ENCODE results near the gene MEIOB.

The MEIOB gene

GRCh38 chr16:1908983-1909382 lies 37.0 kb upstream of the MEIOB start:
- intact Hi-C loops (cut with DNase I; ENCODE audit: low total_unique reads) = no loop called here
- Histone ChIP-seq H3K4me3 (no peak overlapping the region), H3K9me3 (no peaks in the 10 kb centered on the region), H3K27ac (no peak overlapping the region), H3K36me3 (no peaks in the 10 kb centered on the region), H3K27me3 (peaks cover 0 to 76% of the 10 kb centered on the region in 2 donors), H3K4me1 (no peaks in the 10 kb centered on the region)
- no peak for DNase-seq
- no peak for TF ChIP-seq CTCF (IDR thresholded peaks at IDR 0.05)

- intact Hi-C loops (cut with DNase I; ENCODE audit: low total_unique reads) = no loop called here
- no peaks in the 10 kb centered on the region for H3K36me3 ChIP-seq
- H3K9me3 ChIP-seq = no peaks in the 10 kb centered on the region
- H3K27ac ChIP-seq = no peak overlapping the region
- no peak for TF ChIP-seq CTCF (IDR thresholded peaks at IDR 0.05)
- H3K4me1 ChIP-seq = no peaks in the 10 kb centered on the region
- peaks cover 0 to 76% of the 10 kb centered on the region in 2 donors for H3K27me3 ChIP-seq
- H3K4me3 ChIP-seq = no peak overlapping the region
- no peak for DNase-seq
These were observed 36.2 kb upstream of the MEIOB start for GRCh38 chr16:1908184-1908583.

- H3K4me1 ChIP-seq = no peaks in the 10 kb centered on the region
- no peak for TF ChIP-seq CTCF (IDR thresholded peaks at IDR 0.05)
- intact Hi-C loops (cut with DNase I; ENCODE audit: low total_unique reads) = no loop called here
- peaks cover 0 to 81% of the 10 kb centered on the region in 2 donors for H3K27me3 ChIP-seq
- no peaks in the 10 kb centered on the region for H3K36me3 ChIP-seq
- H3K27ac ChIP-seq = no peak overlapping the region
- H3K9me3 ChIP-seq = no peaks in the 10 kb centered on the region
- no peak overlapping the region for H3K4me3 ChIP-seq
- no peak for DNase-seq
These were observed 35.4 kb upstream of the MEIOB start for GRCh38 chr16:1907226-1907860.

GRCh38 chr16:1906846-1907165 lies 34.8 kb upstream of the MEIOB start:
- H3K4me1 ChIP-seq = no peaks in the 10 kb centered on the region
- no peak for DNase-seq
- intact Hi-C loops (cut with DNase I; ENCODE audit: low total_unique reads) = no loop called here
- H3K27me3 ChIP-seq = peaks cover 0 to 75% of the 10 kb centered on the region in 2 donors
- H3K4me3 ChIP-seq = no peak overlapping the region
- TF ChIP-seq CTCF (IDR thresholded peaks at IDR 0.05) = no peak
- no peak overlapping the region for H3K27ac ChIP-seq
- no peaks in the 10 kb centered on the region for H3K36me3 ChIP-seq
- no peaks in the 10 kb centered on the region for H3K9me3 ChIP-seq

- intact Hi-C loops (cut with DNase I; ENCODE audit: low total_unique reads) = no loop called here
- no peak for TF ChIP-seq CTCF (IDR thresholded peaks at IDR 0.05)
- no peak overlapping the region for H3K27ac ChIP-seq
- no peaks in the 10 kb centered on the region for H3K9me3 ChIP-seq
- no peaks in the 10 kb centered on the region for H3K4me1 ChIP-seq
- no peak for DNase-seq
- peaks cover 0 to 70% of the 10 kb centered on the region in 2 donors for H3K27me3 ChIP-seq
- H3K36me3 ChIP-seq = no peaks in the 10 kb centered on the region
- no peak overlapping the region for H3K4me3 ChIP-seq
These were observed 34.3 kb upstream of the MEIOB start for GRCh38 chr16:1906055-1906845.

Data from tibial artery (tissue), 4 donors.